GM13976 (cell line): ENCODE results near the gene TNIP2.
"Not testable (repeated sequence)": the region's sequence is repeated elsewhere in the genome, so short reads cannot be mapped to it uniquely, and the experiment has no call there.

Experiments used
- DNase-seq: peaks from one replicate; pipeline ENCODE4 v3.0.0; 2012; ENCODE audit warnings: low spot score
- in situ Hi-C: fragments of 300-500 bp; cut with MboI; formaldehyde crosslinking; loops from one replicate; pipeline ENCODE4 v1.12.0; 2022; ENCODE audit warnings: low sequenced_read_pairs, mixed read lengths, inconsistent platforms; ENCODE audit not compliant: unreplicated experiment
- TF ChIP-seq, protein P1 (sequence below): IDR thresholded peaks from 2 replicates; pipeline ENCODE4 v1.5.1; 2012; ENCODE audit warnings: borderline replicate concordance, mild to moderate bottlenecking; ENCODE audit not compliant: insufficient read depth; ENCODE audit errors: extremely low read depth, missing control alignments, control extremely low read depth

Gene TNIP2

DNA sequence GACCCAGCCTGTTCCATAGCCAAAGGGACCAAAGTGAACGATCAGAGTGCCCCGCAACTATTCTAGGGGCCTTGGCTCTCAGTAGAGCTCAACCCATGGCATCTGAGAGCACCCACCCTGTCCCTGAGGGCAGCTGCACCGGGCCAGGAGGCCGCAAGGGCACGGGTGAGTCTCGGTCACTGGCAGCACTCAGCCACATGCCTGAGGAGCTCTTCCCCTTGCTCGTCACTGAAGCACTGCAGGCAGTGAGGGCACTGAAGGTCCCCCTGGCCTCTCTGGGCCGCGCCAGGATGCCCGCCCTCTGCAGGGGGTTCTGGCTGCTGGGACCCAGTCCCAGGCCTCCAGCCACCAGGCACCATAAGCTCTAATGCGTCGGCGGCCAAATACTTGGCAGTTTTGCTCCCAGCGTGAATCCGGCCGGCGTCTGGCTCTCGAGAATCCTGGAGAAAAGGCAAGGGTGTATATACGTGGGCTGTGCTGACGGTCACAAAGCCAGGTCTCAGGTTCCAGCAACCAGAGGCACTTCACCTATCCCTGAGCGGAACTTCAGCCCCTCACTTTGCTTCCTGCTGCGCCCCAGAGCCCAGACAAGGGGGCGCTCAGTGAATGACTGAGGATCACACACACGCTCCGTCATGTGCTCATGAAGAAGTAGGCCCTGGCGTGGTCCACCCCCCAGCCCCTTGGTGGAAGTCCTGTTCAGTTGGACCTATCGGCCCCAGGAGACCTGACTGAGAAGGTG is 13.9 kb downstream of the TNIP2 start:
- TF ChIP-seq, protein P1, sequence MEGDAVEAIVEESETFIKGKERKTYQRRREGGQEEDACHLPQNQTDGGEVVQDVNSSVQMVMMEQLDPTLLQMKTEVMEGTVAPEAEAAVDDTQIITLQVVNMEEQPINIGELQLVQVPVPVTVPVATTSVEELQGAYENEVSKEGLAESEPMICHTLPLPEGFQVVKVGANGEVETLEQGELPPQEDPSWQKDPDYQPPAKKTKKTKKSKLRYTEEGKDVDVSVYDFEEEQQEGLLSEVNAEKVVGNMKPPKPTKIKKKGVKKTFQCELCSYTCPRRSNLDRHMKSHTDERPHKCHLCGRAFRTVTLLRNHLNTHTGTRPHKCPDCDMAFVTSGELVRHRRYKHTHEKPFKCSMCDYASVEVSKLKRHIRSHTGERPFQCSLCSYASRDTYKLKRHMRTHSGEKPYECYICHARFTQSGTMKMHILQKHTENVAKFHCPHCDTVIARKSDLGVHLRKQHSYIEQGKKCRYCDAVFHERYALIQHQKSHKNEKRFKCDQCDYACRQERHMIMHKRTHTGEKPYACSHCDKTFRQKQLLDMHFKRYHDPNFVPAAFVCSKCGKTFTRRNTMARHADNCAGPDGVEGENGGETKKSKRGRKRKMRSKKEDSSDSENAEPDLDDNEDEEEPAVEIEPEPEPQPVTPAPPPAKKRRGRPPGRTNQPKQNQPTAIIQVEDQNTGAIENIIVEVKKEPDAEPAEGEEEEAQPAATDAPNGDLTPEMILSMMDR = no peak
- DNase-seq = no peak
- in situ Hi-C loops = no loop called here

DNA sequence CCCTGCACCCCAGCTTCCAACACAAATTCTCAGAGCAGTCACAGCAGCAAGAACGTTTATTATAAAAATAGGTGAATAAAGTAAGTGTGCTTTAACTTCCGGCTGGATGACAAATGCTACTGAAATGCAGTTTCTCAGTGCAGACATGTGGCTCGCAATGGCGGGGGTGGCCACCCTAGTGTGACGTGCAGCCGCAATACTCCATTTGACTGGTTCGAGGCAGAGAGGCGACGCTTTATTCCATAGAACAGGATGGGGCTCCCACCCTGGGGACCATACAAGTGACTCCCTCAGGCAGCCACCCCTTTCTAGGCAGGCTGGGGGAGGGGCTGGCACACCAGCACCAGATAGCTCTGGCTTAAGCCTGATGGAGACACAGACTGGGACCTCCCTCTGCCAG is 14.5 kb downstream of the TNIP2 start:
- DNase-seq = no peak
- TF ChIP-seq, protein P1 = no peak
- in situ Hi-C loops = no loop called here

DNA sequence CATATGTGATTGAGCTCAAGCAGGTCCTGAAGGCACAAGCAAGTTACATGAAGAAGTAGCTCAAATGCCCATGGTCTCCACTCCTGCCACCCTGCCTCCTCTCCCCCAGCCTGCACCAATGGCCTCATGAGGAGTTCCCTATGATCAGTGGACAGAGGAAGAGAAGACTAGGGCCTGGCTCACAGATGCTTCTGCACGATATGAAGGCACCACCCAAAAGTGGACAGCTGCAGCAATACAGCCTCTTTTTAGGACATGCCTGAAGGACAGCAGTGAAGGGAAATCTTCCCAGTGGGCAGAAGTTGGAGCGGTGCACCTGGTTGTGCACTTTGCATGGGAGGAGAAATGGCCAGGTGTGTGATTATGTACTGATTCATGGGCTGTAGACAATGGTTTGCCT is 17.8 kb downstream of the TNIP2 start:
- in situ Hi-C loops, DNase-seq: not testable (repeated sequence)

DNA sequence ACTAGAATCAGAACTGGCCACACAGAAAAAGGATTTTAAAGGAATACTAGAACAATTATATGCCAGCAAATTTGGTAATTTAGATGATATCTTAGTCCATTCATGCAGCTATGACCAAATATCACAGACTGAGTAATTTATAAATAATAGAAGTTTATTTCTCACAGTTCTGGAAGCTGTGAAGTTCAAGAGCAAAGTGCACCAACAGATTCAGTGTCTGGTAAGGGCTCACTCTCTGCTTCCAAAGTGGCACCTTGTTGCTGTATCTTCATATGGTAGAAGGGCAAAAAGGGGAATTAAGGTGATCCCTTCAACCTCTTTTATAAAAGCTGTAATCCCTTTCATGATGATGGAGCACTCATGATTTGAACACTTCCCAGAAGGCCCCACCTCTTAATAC is 20.3 kb downstream of the TNIP2 start:
- in situ Hi-C loops = no loop called here
- no peak for DNase-seq
- TF ChIP-seq, protein P1 = no peak

DNA sequence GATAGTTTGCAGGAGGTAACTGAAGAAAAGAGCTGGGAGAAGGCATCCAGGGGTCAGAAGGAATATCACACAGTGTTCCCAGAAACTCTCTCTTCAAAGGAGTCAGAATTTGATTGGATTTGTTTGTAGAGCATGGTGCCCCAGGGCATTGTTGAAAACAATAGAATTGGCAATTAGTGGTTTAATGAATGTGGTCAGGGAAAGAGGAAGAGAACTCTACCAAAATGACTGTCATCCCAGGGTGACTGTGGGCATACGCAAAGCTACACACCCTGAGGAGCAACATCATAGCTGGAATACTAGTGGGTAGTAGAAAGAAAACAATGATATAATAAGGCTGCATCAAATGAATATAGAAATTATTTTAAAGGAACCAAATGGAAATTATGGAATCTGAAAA is 21.5 kb downstream of the TNIP2 start:
- DNase-seq = no peak
- TF ChIP-seq, protein P1 = no peak
- in situ Hi-C loops = no loop called here

DNA sequence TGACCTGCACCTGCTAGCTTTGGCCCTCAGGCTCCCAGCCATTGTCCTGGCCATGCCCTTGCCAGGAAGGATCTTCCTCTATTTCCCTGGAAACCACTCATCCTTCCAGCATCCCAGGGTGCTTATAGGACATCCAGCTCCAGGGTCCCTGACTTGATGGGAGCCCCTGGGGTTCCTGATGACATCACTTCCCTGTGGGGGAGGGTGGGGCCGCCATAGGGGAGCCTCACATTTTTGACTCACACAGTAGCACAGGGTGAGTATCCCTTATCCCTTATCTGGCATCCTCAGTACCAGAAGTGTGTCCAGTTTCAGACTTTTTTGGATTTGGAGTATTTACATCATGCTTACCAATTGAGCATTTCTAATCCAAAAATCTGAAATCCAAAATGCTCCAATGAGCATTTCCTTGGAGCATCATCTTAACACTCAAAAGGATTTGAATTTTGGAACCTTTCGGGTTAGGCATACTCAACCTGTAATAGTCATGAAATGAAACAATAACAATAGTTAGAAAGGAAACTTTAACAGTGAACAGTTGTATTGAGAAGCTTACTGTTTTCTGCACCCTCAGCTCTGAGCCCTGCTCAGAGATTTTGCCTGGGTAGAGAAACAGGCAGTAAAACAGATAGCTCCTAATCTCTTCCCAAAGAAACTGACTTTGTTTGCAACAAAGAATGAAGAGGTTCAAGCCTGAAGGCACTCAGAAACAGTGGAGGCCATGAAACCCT is 22.1 kb downstream of the TNIP2 start:
- TF ChIP-seq, protein P1 = no peak
- in situ Hi-C loops = no loop called here
- DNase-seq = no peak

DNA sequence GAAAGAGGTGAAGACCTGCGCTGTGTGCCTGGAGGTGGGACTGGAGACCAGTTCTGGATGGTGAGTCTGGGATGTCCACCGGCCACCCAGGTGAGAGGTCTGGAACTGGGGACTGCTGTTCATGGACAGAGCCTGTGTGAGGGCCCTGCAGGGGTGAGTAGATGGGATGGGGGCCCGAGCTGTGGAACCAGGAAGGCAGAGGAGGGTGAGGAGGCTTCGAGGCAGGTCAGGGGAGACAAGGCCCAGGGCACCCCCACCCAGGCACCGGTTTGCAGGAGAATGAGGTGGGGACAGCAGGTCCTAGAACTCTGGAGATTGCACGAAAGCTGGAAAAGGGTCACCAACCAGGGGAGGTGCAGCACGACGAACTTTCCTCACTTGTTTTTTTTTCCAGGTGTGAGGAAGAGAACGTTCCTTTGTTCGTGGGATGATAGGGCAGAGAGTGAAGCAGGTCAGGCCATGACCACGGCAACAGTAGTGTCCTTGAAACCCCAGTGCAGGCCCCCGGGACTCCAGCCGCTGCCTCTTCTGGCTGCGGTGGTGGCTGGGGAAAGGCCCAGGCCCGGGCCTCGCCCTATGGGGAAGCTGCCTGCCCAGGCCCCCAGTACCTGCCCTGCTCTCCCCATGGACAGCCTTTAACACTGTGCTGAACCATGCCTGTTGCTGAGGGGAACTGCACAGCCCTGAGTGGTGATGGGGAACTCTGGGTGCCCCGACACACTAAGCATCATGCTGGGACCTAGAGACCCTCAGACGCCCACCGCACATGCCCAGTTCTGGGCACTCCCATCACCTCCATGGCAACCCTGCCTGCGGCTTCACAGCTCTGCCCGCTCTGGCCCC is 22.9 kb downstream of the TNIP2 start:
- in situ Hi-C loops = no loop called here
- no peak for DNase-seq
- TF ChIP-seq, protein P1 = no peak
